Testis (tissue), 3 donors: ENCODE results near the gene CKLF. TPM values are rescaled to one million over a fixed set of nuclear protein-coding genes. Genes with fewer than 3 reads are reported as not detected.

Experiments used
- DNase-seq: peaks from one replicate; pipeline ENCODE4 v3.0.0-alpha.2; 2019
- H3K27ac ChIP-seq, 2 donors: fragments of 200-600 bp; sonication (generic); one replicate each; pipeline ENCODE4 v1.5.1; 2019
- H3K27me3 ChIP-seq: fragments of 200-600 bp; sonication (generic); one replicate; pipeline ENCODE4 v1.5.1; 2019
- H3K36me3 ChIP-seq: fragments of 200-600 bp; sonication (generic); one replicate; pipeline ENCODE4 v1.5.1; 2017; ENCODE audit warnings: low read depth; ENCODE audit errors: missing control alignments
- H3K4me1 ChIP-seq: fragments of 200-600 bp; sonication (generic); one replicate; pipeline ENCODE4 v1.5.1; 2019
- H3K4me3 ChIP-seq, 2 donors: fragments of 200-600 bp; sonication (generic); one replicate each; pipeline ENCODE4 v1.5.1; 2017 to 2019
- H3K9me3 ChIP-seq: fragments of 200-600 bp; sonication (generic); one replicate; pipeline ENCODE4 v1.5.1; 2017
- CTCF ChIP-seq, 3 experiments: fragments of 450-650 bp in 2 of 3; fragments of 200-600 bp in 1 of 3; sonication (generic) in 1 of 3; IDR thresholded peaks; one replicate each; pipeline ENCODE4 v1.5.1; 2016 to 2019; ENCODE audit warnings: antibody characterized with exemption in 3 of 3, mild to moderate bottlenecking in 2 of 3, moderate library complexity in 1 of 3
- POLR2A ChIP-seq: fragments of 450-650 bp; IDR thresholded peaks from one replicate; pipeline ENCODE4 v1.6.1; 2017; ENCODE audit warnings: antibody characterized with exemption, mild to moderate bottlenecking, moderate library complexity
- WGBS, 2 donors: methylation state at CpG; one replicate each; pipeline ENCODE4 v1.1.5; 2018; 5-methylcytosine and 5-hydroxymethylcytosine counted together
- intact Hi-C: fragments of 100-400 bp; cut with DNase I; formaldehyde crosslinking; loops from one replicate; pipeline ENCODE4 v1.15.1; 2023; ENCODE audit warnings: low total_unique reads
- polyA plus RNA-seq: library from polyadenylated mRNA; stranded (reverse); fragments of 350-450 nt; fragmentation: Illumina TruSeq; extraction: RNeasy Lipid Tissue Mini Kit (QIAGEN cat#74804); gene quantifications from one replicate; pipeline ENCODE4 v1.2.3, GENCODE V29; 2014; ENCODE audit warnings: low read depth, low replicate concordance; ENCODE audit not compliant: insufficient read depth
- total RNA-seq, 2 donors: library from RNA; depleted of rRNA; stranded (reverse); fragments of >200 nt; gene quantifications; one replicate each; pipeline ENCODE4 v1.2.3, GENCODE V29; 2016

Gene CKLF
- total and polyA plus RNA-seq, 3 donors from 2014 or later, result 49.5 to 128 (median 71.5) TPM

- WGBS, 2 donors, result 77 to 89% methylated on average over 3 of the region's 3 CpGs
- no peak for DNase-seq
- no peaks in the 10 kb centered on the region for H3K9me3 ChIP-seq
- intact Hi-C loops, result no loop called here
- no peak overlapping the region for H3K4me3 ChIP-seq
- H3K36me3 ChIP-seq, result no peaks in the 10 kb centered on the region
- no peaks in the 10 kb centered on the region for H3K27me3 ChIP-seq
- peaks cover 6% of the 10 kb centered on the region for H3K4me1 ChIP-seq
- TF ChIP-seq CTCF (IDR thresholded peaks at IDR 0.05) (no peak), POLR2A (no peak)
- no peak overlapping the region for H3K27ac ChIP-seq
Measured at GRCh38 chr16:66581246-66581952, 29.0 kb downstream of the CKLF start.

- no peaks in the 10 kb centered on the region for H3K9me3 ChIP-seq
- intact Hi-C loops, result no loop called here
- no peak overlapping the region for H3K4me3 ChIP-seq
- H3K27me3 ChIP-seq, result no peaks in the 10 kb centered on the region
- DNase-seq, result no peak
- no peak overlapping the region for H3K27ac ChIP-seq
- no peaks in the 10 kb centered on the region for H3K4me1 ChIP-seq
- WGBS, 2 donors, result 62 to 67% methylated on average over 10 of the region's 10 CpGs
- TF ChIP-seq CTCF (IDR thresholded peaks at IDR 0.05) (no peak), POLR2A (no peak)
- H3K36me3 ChIP-seq, result no peaks in the 10 kb centered on the region
Measured at GRCh38 chr16:66585481-66586239, 33.3 kb downstream of the CKLF start.

GRCh38 chr16:66587881-66588600 lies 35.7 kb downstream of the CKLF start:
- Histone ChIP-seq H3K27ac (no peak overlapping the region), H3K4me3 (no peak overlapping the region), H3K9me3 (no peaks in the 10 kb centered on the region), H3K27me3 (no peaks in the 10 kb centered on the region), H3K4me1 (no peaks in the 10 kb centered on the region), H3K36me3 (no peaks in the 10 kb centered on the region)
- DNase-seq, result no peak
- intact Hi-C loops, result no loop called here
- TF ChIP-seq CTCF (IDR thresholded peaks at IDR 0.05) (no peak), POLR2A (no peak)
- 76 to 84% methylated on average over 7 of the region's 7 CpGs for whole genome bisulfite sequencing, 2 donors

GRCh38 chr16:66588981-66589713 lies 36.8 kb downstream of the CKLF start:
- 89 to 99% methylated on average over 6 to 8 of the region's 8 CpGs for WGBS, 2 donors
- no peak for DNase-seq
- no peaks in the 10 kb centered on the region for H3K9me3 ChIP-seq
- H3K27me3 ChIP-seq, result no peaks in the 10 kb centered on the region
- H3K4me1 ChIP-seq, result no peaks in the 10 kb centered on the region
- no peak overlapping the region for H3K27ac ChIP-seq
- H3K36me3 ChIP-seq, result no peaks in the 10 kb centered on the region
- TF ChIP-seq CTCF (IDR thresholded peaks at IDR 0.05) (peak in 2 of 3 experiments; percentile 46 to 51), POLR2A (no peak)
- H3K4me3 ChIP-seq, result no peak overlapping the region
- intact Hi-C loops, result no loop called here
